T-helper 1 cell treated with Interleukin-12 subunit alpha and Interleukin-12 subunit beta and Interleukin-4 antibody, amounts not matched to agents 30 ng/mL and 1 ng/mL, for 36 hours (primary cell): ENCODE results near the gene IRF2. TPM values are rescaled to one million over a fixed set of nuclear protein-coding genes. Genes with fewer than 3 reads are reported as not detected.

Experiments
- intact Hi-C: fragments of 100-400 bp; cut with micrococcal nuclease; formaldehyde crosslinking; loops from one replicate; pipeline ENCODE4 v1.15.1; 2024
- total RNA-seq: library from RNA; stranded (reverse); gene quantifications from 2 replicates; pipeline ENCODE4 v1.2.3, GENCODE V29; 2022

The IRF2 gene
- total RNA-seq, 1 donor from 2014 or later, result 115 TPM

DNA sequence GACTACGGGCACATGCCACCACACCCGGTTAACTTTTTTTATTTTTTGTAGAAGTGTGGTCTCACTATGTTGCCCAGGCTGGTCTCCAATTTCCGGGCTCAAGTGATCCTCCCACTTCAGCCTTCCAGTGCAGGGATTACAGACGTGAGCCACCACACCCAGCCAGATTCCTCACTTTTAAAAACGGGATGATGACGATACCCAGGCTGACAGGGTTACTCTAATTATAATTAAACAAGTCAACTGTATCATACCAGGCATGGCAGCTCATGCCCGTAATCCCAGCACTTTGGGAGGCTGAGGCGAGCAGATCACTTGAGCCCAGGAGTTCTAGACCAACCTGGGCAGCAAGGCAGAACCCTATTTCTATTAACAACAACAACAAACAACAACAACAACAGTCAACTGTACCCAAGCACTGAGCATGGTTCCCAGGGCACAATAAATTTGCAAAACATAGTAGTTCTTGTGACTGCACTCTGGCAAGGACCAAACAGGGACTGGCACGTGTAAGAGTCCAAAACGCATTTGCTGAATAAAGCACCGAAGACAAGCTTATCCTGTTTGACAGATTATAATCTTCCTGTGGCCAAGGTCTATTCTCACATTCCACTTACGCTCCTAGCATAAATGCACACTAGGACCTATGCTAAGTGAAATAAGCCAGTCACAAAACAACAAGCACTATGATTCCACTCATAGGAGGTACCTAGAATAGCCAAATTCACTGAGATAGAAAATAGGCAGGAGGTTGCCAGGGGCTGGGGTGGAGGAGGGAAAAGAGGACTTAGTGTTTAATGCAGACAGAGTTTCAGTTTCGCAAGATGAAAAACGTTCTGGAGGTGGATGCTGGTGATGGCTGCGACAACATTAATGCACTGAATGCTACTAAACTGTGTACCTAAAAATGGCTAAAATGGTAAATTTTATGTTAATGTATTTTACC lies 77.5 kb downstream of the IRF2 start:
- intact Hi-C loops, result no loop called here

- intact Hi-C loops, result no loop called here
These were observed 78.4 kb downstream of the IRF2 start for GRCh38 chr4:184395971-184396391.

DNA sequence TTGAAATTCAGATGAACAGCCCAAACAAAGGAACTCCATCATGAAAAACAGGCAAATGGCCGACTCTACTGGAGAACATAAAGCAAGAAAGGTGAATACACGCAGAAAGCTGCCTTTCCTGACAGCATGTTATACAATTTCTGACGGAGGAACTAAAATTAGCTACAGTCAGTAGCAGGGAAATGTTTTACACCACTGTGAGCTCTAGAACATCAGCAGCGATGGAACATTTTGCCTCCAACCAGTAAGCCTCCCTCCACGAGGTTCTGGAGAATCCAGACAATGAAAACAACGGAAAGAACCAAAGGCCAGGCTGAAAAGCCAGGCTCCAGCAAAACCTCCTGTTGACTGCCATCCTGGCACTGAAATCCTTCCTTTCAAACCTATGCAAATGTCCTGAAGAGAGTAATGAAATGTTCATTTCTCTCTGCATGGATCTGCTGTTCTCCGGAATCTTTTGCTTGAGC lies 78.9 kb downstream of the IRF2 start:
- intact Hi-C loops, result no loop called here

DNA sequence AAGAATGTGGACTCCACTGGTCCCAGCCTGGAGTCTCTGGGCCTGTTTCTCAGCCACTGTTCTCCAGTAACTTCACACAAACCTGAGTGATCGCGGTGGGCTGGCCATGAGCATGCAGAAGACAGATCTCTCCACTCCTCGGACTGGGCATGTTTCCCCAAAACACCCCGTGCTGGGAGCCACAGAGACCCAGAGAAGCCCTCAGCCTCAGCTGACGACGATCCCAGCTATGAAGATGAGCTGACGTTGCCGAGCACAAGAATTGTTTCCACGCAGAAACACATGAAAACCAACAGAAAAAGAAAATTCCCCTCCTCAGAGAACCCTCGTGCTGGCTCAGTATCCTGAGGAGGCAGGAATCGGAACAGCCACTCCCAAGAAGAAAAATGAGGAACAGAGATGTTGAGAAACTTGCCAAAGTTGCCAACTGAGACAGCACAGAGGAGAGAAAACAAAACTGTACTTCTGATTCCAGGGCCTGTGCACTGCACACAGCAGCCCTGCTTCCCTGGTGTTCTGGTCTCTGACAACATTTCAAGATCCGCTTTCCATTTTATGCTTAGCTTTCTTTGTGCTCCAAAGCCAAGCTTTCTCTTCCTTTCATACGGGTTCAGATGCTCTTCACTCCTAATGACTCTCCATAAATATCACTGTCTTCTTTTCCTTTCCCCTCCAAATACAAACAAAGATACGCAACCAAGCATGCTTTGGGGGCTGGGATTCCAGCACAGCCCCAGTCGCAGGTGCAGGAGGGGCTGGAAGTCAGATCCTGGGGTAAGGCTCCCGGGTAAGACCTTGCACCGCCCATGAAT lies 81.4 kb downstream of the IRF2 start:
- intact Hi-C loops, result no loop called here

GRCh38 chr4:184392316-184392715 lies 82.0 kb downstream of the IRF2 start:
- intact Hi-C loops, result no loop called here

- intact Hi-C loops, result no loop called here
These were observed 84.1 kb downstream of the IRF2 start for GRCh38 chr4:184389978-184390900.

DNA sequence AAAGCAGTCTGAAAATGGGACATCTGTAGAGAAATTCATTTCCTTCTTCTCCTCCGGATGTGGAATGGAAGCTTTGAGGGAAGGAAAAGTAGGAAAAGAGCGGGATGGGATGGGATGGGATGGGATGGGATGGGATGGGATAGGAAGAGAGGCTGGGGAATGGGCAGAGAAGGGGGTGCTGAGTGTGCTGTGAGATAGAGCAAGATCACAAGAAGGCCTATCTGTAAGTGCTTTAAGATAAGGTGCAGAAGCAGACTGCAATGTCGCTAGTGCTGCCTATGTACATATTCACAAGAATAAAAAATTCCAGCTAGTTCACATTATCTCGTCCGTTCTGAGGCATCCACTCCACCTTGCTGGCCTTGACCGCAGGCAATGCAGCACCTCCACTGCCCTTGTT lies 86.2 kb downstream of the IRF2 start:
- intact Hi-C loops, result no loop called here

GRCh38 chr4:184387351-184387750 lies 87.0 kb downstream of the IRF2 start:
- intact Hi-C loops, result no loop called here

DNA sequence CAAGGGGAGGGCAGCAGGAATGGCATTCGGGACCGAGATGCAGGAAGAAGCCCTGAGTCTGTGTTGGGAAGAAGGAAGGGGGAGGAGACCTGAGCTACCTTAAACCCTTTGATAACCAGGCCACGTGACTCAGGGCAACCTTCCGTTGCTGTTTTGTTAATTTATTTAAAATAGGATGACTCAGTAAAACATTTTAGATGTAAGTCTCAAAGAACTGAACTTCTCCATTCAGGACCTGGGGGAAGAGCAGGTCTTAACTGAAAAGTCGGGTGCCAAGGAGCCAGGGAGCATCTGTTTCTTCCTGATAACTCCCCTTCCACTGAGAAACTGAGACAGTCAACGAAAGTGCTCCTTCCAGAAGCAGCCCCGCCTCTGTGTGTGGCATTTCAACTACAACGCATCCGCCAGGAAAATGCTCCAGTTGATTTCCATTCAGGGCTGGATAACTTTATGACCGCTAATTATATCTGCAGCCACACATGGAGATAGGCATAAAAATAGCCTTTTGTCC lies 88.0 kb downstream of the IRF2 start:
- intact Hi-C loops, result no loop called here

- intact Hi-C loops, result no loop called here
These were observed 88.6 kb downstream of the IRF2 start for GRCh38 chr4:184385705-184386141.

DNA sequence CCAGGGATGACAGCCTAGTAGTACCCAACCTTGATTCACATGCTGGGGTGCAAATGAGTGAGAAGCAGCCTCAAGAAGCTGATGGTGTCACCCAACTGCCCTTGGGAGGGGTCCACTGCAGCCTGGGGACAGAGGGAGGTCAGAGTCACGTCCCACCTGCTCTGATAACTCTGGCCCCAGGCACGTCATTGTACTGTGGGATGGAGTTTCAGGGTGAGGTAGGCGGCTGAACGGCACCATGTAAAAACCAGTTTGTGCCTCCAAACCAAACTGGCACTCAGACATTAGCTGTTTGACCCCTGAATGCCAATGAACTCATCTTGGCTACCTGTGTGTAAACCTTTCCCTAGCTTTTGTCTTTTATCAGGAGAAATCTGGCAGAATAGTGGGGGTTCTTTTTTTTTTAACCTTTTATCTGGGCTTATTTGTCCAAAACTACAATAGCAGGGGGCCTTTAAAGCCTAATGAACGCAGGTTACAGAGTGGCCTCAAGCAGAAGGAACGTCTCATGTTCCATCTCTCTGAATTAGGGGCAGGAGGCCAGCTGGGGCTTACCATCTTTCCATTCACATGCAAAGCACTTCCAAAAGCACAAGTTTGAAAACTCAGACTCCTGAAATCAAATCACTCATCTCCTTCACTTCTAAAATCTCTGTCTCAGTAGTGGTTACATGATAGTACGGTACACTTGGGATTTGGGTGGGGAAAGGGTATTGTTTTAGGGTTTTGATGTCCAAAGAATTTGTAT lies 89.4 kb downstream of the IRF2 start:
- intact Hi-C loops, result no loop called here

- intact Hi-C loops, result no loop called here
These were observed 90.1 kb downstream of the IRF2 start for GRCh38 chr4:184384056-184384809.

GRCh38 chr4:184383497-184384055 lies 90.8 kb downstream of the IRF2 start:
- intact Hi-C loops, result loop anchor here (2.0 kb wide), 3 partner anchors 25 to 101 kb away; no protein-coding TSS in a partner anchor

GRCh38 chr4:184382189-184382846 lies 92.0 kb downstream of the IRF2 start:
- intact Hi-C loops, result loop anchor here (1.0 to 2.0 kb wide), 5 partner anchors 26 to 118 kb away; no protein-coding TSS in a partner anchor

GRCh38 chr4:184380707-184381106 lies 93.6 kb downstream of the IRF2 start:
- intact Hi-C loops, result loop anchor here (1.0 kb wide), 1 partner anchor 11 kb away; no protein-coding TSS in a partner anchor

GRCh38 chr4:184380214-184380613 lies 94.1 kb downstream of the IRF2 start:
- intact Hi-C loops, result loop anchor here (1.0 kb wide), 1 partner anchor 11 kb away; no protein-coding TSS in a partner anchor

DNA sequence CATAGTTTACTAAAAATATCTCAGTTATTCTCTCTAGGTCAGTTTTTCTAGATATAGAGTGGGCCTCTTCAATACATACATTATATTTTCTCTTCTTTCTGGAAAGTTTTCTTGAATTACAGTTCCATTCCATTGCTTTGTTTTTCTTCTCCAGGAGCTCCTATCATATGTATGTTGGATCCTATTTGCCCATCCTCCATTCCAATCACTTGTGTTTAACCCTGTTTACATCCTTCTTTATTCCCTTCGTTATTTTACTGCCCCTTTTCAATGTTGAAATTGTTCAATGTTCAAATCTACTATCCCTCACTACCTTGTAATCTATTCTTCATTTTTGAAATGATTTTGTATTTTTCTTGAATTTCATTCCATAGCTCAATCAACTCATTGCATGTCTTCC lies 97.4 kb downstream of the IRF2 start:
- intact Hi-C loops, result no loop called here
